Measurements from ENCODE around the gene ANKZF1. TPM values are rescaled to one million over a fixed set of nuclear protein-coding genes. Genes with fewer than 3 reads are reported as not detected.

The ANKZF1 gene
- total RNA-seq, 4 donors from 2014 or later = 13.0 to 23.0 (median 19.1) TPM

DNA sequence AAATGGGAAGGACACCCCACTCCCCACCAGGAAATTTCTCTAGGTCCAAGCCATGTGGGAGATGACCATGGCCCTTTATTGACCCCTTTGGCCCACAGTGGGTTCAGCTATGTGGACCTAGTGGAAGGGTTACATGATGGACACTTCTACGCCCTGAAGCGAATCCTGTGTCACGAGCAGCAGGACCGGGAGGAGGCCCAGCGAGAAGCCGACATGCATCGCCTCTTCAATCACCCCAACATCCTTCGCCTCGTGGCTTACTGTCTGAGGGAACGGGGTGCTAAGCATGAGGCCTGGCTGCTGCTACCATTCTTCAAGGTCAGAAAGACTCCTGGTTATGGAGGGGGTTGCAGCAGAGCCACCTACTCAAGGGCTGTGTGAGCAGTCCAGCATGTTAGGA is 17.0 kb downstream of the ANKZF1 start:
- no peak overlapping the region for H3K4me3 ChIP-seq
- H3K27me3 ChIP-seq = no peaks in the 10 kb centered on the region
- H3K4me1 ChIP-seq = peaks cover 55 to 59% of the 10 kb centered on the region in 2 donors
- H3K9me3 ChIP-seq = no peaks in the 10 kb centered on the region
- H3K27ac ChIP-seq = peak overlapping the region in 3 of 4 donors; percentile 95 to 99 (median 98)
- in situ Hi-C loops (cut with MboI; ENCODE audit: low sequenced_read_pairs in 4 of 4) (no loop called here), intact Hi-C loops (cut with DNase I; ENCODE audit: low total_unique reads) (loop anchor here (5.0 kb wide), 1 partner anchor 351 kb away; the partner anchor contains the start of gene STK11IP)
- peaks cover 0 to 32% of the 10 kb centered on the region in 2 donors for H3K36me3 ChIP-seq
- no peak for ATAC-seq
- DNase-seq = no peak
- TF ChIP-seq, protein P1, sequence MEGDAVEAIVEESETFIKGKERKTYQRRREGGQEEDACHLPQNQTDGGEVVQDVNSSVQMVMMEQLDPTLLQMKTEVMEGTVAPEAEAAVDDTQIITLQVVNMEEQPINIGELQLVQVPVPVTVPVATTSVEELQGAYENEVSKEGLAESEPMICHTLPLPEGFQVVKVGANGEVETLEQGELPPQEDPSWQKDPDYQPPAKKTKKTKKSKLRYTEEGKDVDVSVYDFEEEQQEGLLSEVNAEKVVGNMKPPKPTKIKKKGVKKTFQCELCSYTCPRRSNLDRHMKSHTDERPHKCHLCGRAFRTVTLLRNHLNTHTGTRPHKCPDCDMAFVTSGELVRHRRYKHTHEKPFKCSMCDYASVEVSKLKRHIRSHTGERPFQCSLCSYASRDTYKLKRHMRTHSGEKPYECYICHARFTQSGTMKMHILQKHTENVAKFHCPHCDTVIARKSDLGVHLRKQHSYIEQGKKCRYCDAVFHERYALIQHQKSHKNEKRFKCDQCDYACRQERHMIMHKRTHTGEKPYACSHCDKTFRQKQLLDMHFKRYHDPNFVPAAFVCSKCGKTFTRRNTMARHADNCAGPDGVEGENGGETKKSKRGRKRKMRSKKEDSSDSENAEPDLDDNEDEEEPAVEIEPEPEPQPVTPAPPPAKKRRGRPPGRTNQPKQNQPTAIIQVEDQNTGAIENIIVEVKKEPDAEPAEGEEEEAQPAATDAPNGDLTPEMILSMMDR (IDR thresholded peaks at IDR 0.05 in 4 of 5, conservative IDR thresholded peaks at IDR 0.05 in 1 of 5) = no peak
- no peak for TF ChIP-seq POLR2A (IDR thresholded peaks at IDR 0.05)

DNA sequence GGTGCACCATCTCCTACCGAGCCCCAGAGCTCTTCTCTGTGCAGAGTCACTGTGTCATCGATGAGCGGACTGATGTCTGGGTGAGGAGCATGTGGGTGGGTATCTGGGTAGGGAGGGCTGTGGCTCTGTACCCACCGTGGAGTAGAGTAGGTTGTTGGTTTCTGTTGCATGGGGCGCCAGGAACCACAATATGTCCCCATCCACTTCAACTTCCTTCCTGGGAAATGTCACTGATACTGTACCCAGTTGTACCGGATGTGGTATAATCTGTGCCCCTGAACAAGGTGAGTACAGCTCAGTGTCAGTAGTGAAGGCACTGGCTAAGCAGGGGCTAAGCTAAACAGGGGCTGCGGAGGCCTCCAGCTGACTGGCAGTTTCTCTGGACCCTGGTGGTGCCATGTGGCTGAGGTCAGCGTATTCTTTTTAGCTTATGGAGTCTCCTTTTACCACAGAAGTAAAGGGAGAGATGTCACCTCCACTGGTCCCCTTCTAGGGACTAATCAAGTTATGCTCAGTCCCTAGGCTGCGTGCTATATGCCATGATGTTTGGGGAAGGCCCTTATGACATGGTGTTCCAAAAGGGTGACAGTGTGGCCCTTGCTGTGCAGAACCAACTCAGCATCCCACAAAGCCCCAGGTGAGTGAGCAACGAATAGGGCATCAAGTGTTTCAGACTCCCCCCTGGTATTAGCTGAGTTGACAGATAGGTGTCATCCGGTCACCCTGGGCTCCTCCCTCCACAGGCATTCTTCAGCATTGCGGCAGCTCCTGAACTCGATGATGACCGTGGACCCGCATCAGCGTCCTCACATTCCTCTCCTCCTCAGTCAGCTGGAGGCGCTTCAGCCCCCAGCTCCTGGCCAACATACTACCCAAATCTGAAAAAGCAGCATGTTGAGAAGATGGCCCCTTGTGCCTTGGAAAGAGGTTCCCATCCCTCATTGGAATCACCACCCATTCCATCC is 18.4 kb downstream of the ANKZF1 start:
- Histone ChIP-seq H3K27me3 (no peaks in the 10 kb centered on the region), H3K36me3 (peaks cover 0 to 33% of the 10 kb centered on the region in 2 donors), H3K4me1 (peaks cover 66 to 73% of the 10 kb centered on the region in 2 donors), H3K9me3 (no peaks in the 10 kb centered on the region), H3K4me3 (peak overlapping the region in 1 of 4 donors; percentile 24), H3K27ac (peak overlapping the region; percentile 91 to 99 (median 96))
- TF ChIP-seq, protein P1 (IDR thresholded peaks at IDR 0.05 in 4 of 5, conservative IDR thresholded peaks at IDR 0.05 in 1 of 5) = no peak
- no peak for TF ChIP-seq POLR2A (IDR thresholded peaks at IDR 0.05)
- ATAC-seq = no peak
- in situ Hi-C loops (cut with MboI; ENCODE audit: low sequenced_read_pairs in 4 of 4) = no loop called here
- no peak for DNase-seq
- intact Hi-C loops (cut with DNase I; ENCODE audit: low total_unique reads) = loop anchor here (5.0 kb wide), 1 partner anchor 349 kb away; the partner anchor contains the start of gene STK11IP

DNA sequence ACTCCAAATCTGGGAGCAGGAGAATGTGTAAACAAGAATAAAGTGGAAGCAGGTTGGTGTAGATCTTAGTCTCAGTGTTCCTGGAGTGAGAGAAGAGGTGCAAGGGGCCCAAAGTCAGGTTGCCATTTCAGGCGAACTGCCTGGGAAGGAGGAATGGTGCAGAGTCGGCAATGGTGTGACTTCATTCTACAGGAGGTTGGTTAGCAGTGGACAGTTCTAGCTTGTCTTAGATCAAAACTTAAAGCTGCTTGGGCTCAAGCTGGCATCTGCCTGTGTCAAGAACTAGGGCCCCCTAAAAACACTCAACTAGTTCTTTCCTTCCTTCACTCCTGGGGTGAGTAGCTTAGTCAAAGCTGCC is 19.2 kb downstream of the ANKZF1 start:
- TF ChIP-seq, protein P1 (IDR thresholded peaks at IDR 0.05 in 4 of 5, conservative IDR thresholded peaks at IDR 0.05 in 1 of 5) = no peak
- TF ChIP-seq POLR2A (IDR thresholded peaks at IDR 0.05) = no peak
- in situ Hi-C loops (cut with MboI; ENCODE audit: low sequenced_read_pairs in 4 of 4) (no loop called here), intact Hi-C loops (cut with DNase I; ENCODE audit: low total_unique reads) (loop anchor here (5.0 kb wide), 1 partner anchor 348 kb away; the partner anchor contains the start of gene STK11IP)
- Histone ChIP-seq H3K27me3 (no peaks in the 10 kb centered on the region), H3K9me3 (no peaks in the 10 kb centered on the region), H3K36me3 (peaks cover 0 to 33% of the 10 kb centered on the region in 2 donors), H3K27ac (peak overlapping the region; percentile 91 to 99 (median 96)), H3K4me1 (peaks cover 66 to 79% of the 10 kb centered on the region in 2 donors), H3K4me3 (peak overlapping the region in 3 of 4 donors; percentile 7 to 37 (median 24))
- ATAC-seq (no peak), DNase-seq (no peak)

DNA sequence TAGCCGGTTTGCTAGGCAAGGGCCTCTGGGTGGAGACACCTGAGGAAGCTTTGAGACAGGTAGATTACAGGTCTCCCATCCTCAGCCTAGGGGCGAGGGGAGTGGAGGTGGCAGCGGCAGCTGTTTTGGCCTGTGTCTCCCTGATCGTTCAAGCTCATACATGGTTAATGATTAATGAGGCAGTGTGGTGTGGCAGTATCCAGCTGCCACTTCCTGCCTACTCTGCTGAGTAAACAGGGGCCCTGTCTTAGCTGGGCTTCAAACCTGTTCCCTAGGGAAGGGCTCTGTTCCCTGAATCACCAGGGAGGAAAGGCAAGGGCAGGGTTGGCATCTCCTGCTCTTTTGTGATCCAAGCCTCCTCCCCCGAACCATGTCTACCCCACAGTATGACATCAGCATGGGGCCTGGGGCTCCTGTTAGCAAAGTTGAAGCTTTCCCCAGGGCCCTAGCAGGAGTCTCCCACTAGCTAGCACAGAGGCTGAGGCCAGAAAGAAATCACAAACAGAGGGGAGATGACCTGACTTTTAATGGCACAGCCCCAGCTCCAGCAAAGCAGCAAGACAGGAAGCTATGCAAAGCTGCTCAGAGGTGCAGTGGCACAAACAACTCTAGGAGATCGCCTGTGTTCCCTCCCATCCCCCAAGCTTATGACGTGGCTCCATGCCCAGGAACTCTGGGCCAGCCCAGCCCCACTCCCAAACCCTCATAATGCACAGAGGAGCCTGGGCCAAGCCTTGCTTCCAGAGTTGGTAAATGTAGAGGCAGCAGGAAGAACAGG is 19.8 kb downstream of the ANKZF1 start:
- DNase-seq (peak; percentile 69 to 77), ATAC-seq (peak; percentile 3 to 18)
- no peak for TF ChIP-seq POLR2A (IDR thresholded peaks at IDR 0.05)
- TF ChIP-seq, protein P1 (IDR thresholded peaks at IDR 0.05 in 4 of 5, conservative IDR thresholded peaks at IDR 0.05 in 1 of 5) = no peak
- H3K36me3 ChIP-seq = peaks cover 0 to 33% of the 10 kb centered on the region in 2 donors
- H3K4me3 ChIP-seq = peak overlapping the region; percentile 8 to 37 (median 30)
- peak overlapping the region; percentile 91 to 99 (median 96) for H3K27ac ChIP-seq
- no peaks in the 10 kb centered on the region for H3K27me3 ChIP-seq
- intact Hi-C loops (cut with DNase I; ENCODE audit: low total_unique reads) = loop anchor here (5.0 kb wide), 1 partner anchor 348 kb away; the partner anchor contains the start of gene STK11IP
- in situ Hi-C loops (cut with MboI; ENCODE audit: low sequenced_read_pairs in 4 of 4) = no loop called here
- no peaks in the 10 kb centered on the region for H3K9me3 ChIP-seq
- H3K4me1 ChIP-seq = peaks cover 65 to 82% of the 10 kb centered on the region in 2 donors
